Measurements from ENCODE around the gene EGR4. TPM values are rescaled to one million over a fixed set of nuclear protein-coding genes. Genes with fewer than 3 reads are reported as not detected.
"Not testable (repeated sequence)": the region's sequence is repeated elsewhere in the genome, so short reads cannot be mapped to it uniquely, and the experiment has no call there.

Gene EGR4
- total RNA-seq, 1 donor from 2014 or later, result not detected

DNA sequence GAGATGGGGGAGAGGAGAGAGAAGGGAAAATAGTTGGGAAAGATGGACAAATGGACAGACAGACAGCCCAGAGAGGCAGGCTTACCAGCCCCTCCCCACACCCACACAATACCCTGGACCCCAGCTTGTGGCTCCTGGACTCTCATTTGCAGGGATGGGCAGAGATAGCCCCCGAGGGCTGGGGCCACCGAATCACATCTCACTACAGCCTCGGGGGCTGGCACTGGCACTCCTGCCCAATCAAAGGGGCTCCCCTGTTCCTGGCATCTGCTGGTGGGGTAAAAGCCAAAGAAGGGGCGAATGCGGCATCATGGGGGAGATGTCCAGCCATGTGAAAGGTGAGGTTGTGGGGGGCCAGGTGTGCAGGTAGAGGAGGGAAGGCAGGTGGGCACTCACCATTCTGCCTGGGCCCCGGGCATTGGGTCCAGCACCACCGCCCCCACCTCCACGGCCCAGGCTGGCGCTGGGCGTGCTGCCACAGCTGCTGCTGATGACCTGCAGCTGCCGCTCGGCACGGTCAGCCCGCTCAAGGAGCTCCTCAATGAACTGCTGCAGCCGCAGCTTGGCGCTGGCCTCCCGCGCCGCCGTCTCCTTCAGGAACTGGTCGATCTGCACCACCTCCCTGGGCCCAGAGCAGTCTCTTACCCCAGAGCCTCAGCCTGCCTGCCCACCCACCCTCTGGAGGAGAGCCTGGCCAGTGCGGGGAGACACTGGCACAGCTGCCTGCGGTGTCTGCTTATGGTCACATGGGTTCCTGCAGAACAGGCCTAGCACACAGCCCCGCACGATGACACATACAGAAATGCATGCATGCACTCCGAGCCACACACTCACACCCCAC is 27.1 kb downstream of the EGR4 start:
- ATAC-seq (no peak), DNase-seq (no peak)
- intact Hi-C loops (cut with micrococcal nuclease), result no loop called here

DNA sequence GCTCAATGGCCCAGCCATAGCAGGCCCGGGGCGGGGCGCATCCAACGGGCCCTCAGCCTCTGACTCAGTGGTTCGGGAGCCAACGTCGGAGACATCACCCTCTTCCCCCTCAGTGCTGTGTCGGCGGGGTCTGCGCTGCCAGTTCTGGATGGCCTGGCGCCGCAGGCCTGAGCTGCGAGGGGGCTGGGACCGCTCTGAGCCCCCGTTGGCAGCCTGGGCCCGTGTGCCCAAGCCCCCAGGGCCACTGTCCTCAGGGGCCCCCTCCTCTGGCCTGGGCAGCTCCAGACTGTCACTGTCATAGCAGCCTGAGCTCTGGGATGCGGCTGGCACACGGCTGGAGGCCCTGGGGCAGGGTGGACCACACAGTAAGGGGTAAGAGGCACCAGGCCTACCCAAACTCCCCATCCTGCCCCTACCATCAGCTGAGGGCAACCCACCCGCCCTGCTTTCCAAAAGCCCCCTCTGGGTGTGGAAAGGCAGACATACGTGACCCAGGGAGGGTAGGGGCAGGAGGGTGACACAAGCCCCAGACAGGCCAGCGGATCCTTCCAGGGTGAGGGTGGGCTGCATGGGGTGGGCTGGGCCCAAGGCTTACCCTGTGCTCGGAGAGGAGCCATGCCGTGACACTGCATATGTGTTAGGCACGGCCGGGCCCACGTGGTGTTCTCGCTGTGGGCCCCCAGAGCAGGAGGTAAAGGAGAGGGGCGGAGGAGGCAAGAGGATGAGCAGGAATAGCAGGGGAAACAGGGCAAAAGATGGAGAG is 27.9 kb downstream of the EGR4 start:
- DNase-seq (no peak), ATAC-seq (no peak)
- intact Hi-C loops (cut with micrococcal nuclease), result no loop called here

DNA sequence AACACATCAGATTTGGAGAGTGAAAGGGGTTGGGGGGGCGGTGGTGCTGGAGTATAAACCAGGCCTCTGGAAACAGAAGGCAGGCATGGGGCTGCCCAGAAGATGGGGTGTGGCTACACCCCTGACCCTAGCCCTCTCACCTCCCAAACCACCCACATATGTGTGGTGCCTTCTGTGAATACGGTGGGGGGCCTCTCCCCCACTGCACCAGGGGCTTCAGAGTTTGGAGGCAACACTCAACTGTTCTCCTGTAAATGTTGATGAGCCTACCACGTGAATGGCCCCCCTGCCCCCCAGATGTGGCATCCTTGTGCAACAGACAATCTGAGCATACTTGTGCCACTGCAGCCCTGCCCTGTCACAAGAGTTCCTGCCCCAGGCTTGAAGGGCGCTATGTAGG is 28.6 kb downstream of the EGR4 start:
- ATAC-seq (no peak), DNase-seq (no peak)
- intact Hi-C loops (cut with micrococcal nuclease), result no loop called here

DNA sequence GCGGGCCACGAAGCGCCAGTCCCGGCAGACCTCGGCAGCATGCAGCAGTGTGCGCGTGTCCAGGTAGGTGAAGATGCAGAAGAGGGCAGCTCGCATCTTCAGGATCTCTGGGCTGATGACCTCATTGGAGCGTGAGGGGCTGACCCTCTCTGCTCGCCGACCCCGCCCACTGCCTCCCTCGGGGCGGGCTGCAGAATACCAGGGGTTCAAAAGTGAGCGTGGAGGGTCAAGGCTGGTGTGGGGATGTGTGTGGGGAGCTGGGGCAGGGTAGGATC is 29.1 kb downstream of the EGR4 start:
- DNase-seq (no peak), ATAC-seq (no peak)
- intact Hi-C loops (cut with micrococcal nuclease), result no loop called here

DNA sequence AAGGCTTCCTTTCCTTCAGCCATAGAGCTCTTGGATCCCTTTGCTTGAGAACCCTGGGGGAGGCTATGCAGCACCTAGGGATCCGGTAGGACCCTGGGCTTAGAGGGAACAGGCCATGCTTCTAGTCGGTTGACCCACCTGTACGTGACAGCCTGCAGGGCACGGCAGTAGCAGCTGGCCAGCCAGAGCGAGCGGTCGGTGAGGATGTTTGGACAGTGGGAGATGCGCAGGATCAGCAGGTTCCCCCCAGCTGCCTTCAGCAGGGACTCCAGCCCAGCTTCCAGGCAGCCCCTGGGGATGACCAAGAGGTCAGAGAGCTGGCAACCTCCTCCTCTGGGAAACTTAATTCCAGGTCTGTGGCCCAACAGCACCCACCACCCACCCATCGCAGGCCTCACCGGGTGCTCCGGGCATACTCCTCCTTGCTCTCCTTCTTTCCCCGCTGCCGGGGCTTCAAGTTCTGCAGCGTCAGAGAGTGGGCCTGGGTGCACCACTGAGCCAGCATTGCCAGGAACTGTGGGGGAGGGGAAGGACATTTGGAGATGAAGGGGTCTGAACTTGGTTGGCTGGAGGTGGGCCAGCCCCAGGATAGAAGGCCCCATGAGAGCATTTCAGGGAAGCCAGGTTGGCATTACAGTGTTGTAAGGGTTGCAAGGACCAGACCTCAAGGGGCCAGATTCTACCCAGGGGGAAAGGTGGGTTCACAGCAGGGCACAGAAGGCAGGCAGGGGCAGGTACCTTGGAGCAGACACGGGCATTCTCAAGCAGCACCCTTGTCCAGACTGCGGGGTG is 29.6 kb downstream of the EGR4 start:
- intact Hi-C loops (cut with micrococcal nuclease), result no loop called here
- DNase-seq, result no peak
- no peak for ATAC-seq

DNA sequence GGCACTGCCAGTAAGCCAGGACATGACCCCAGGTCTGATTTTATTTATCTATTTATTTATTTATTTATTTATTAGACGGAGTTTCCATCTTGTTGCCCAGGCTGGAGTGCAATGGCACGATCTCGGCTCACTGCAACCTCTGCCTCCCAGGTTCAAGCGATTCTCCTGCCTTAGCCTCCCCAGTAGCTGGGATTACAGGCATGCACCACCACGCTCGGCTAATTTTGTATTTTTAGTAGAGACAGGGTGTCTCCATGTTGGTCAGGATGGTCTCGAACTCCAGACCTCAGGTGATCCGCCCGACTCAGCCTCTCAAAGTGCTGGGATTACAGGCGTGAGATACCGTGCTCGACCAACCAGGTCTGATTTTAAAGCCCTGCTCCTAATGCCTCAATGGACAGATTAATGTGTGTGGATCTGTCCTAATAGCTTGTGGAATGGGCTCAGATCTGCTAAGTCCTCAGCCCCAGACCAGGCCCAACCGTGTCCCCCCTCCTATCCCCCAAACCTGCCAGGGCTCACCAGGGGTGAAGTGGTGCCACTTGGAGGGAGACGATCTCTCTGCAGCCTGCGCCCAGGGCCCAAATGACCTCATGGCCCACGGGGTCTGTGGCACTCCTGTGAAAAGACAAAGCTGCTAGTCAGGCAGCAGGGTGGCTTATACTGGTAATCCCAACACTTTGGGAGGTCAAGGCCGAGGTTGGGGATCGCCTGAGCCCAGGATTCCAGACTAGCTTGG is 30.5 kb downstream of the EGR4 start:
- ATAC-seq; intact Hi-C loops (cut with micrococcal nuclease); DNase-seq: not testable (repeated sequence)

DNA sequence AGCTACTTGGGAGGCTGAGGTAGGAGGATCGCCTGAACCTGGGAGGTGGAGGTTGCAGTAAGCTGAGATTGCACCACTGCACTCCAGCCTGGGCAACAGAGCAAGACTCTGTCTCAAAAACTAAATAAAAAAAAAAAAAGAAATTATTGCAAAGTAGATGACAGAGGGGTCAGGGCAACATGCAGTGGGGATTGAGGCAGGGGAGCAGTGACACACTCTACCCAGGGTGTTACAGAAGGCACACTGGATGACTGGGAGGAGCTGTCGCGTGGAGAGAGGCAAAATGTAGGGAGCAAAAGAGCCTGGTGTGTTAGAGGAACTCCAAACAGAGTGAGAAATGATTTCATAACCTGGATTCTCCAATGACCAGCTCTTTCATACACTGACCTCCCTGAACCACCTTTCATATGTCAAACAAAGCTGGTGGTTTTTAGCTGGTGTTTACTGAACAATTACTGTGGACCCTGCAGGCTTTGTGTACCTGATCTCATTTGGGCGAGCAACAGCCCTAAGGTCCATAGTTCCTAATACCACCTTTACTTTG is 31.2 kb downstream of the EGR4 start:
- DNase-seq (no peak), ATAC-seq (no peak)
- intact Hi-C loops (cut with micrococcal nuclease), result no loop called here

DNA sequence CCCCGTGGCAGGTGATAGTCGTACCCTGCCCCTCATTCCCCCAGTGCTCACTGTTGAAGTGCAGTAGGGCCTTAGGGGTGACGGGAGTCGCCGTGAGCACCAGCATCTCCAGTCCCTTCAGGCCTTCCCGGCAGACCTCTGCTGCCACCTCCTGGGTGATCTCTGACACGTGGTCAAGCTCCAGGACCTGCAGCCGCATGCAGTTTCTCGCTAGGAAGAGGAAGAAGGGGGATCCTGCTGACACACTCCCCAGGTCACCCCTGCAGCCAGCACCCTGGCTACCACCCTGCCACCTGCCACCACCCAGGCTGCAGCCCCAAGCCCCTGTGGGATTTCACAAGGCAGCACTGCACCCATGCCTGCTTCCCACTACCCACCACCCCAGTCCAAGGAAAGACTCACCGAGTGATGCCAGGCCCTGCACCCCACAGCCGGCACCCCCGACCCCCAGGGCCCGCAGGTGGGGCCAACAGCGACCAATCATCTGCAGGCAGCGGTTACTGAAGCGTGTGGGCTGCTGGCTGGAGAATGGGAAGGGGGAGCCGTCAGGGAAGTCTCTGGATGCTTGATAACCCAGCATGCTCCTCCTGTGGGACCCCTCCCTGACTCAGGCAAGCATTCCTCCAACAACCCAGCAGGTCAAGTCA is 32.9 kb downstream of the EGR4 start:
- ATAC-seq (peak; percentile 72), DNase-seq (peak; percentile 59)
- intact Hi-C loops (cut with micrococcal nuclease), result no loop called here

DNA sequence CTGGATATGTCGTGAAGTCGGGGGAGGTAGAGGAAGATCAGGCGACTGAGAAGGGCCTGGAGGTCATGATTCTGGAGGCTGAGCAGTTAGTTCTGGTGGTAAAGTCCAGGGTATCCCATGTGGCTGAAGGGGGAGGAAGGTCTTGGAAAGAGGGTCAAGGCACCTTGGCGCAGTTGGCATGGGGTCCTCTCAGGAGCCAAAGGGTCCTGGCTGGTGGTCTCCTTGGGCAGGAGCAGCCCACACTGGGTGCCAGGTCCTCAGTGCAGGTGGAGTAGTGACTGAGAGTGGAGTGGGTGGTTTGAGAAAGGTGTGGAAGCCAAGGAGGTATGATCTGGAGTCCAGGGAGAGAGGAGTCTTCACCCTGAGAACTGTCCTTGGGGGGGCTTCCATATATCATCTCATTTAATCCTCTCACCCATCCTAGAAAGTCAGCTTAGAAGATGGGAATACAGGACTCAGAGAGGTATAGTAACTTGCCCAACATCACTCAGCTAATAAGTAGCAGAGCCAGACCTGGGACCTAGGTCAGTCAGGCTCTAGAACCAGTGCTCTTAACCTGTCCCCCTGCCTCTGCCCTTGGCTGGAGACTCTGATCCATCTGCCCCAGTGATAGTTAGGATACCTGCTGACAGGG is 33.5 kb downstream of the EGR4 start:
- intact Hi-C loops (cut with micrococcal nuclease), result no loop called here
- DNase-seq (no peak), ATAC-seq (no peak)

DNA sequence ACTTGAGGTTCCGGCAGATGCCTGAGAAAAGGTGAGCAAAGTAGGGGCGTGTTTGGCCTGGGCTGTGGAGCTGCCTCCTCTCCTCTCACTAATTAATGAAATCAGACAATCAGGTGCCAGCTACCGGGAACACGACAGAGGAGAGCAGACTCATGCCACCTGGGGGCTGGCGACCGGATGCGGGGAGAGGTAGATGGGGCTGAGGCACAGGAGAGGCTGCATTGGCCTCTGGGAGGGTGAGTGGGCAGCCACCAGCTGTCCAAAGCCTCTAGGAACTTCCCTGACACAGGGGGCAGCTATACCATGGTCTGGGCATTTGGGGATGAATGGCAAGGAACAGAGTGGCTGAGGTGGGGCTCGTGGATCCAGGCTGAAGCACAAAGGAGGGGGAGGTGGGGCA is 34.1 kb downstream of the EGR4 start:
- DNase-seq (no peak), ATAC-seq (no peak)
- intact Hi-C loops (cut with micrococcal nuclease), result no loop called here

DNA sequence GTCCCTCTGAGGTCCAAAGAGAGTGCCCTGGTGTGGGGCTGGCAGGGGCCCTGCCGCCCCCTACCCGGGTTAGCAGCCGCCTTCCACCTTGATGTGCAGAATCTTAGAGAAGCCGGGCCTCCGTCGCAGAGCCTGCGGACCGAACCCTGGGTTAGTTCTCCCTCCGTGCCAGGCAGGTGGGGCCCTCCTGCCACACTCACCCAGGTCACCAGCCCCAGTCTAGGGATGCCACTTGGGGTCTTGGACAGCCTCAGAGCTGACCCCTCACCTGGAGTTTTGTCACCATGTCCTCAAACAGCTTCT is 34.5 kb downstream of the EGR4 start:
- DNase-seq, result no peak
- intact Hi-C loops (cut with micrococcal nuclease), result no loop called here
- ATAC-seq, result no peak

DNA sequence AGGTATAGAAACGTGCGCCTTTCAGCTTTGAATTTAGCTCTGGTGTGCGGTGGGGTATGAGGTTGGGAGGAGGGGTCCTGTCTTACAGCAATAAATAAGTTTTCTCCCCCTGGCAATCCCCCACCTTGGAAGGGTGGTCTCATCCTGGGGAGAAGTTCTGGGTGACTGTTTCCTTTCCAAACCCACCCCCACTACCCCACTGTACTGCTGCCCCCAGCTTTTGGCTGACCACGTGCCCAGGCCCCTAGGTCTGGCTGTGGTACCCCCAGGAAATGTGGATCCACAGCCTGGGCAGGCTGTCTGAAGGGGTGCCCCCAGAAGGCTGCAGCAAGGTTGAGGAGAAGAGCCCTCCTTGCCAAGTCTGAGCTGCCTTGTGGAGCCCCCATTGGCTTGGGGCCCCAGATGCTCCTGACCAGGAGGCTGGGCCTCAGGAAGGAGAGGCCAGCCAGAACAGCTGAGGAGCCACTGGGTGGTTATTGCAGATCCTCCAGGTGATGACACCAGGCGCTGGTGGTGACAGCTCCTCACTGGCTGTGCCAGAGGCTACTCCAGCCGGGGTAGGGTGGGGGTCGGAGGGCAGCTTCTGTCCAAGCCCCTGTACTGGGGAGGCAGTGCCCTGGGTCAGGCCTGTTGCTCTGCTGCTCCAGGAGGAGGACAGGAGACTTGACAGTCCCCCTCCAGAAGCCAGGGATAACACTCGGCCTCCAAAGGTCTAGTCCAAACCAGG is 35.0 kb downstream of the EGR4 start:
- intact Hi-C loops (cut with micrococcal nuclease), result no loop called here
- DNase-seq (no peak), ATAC-seq (no peak)

DNA sequence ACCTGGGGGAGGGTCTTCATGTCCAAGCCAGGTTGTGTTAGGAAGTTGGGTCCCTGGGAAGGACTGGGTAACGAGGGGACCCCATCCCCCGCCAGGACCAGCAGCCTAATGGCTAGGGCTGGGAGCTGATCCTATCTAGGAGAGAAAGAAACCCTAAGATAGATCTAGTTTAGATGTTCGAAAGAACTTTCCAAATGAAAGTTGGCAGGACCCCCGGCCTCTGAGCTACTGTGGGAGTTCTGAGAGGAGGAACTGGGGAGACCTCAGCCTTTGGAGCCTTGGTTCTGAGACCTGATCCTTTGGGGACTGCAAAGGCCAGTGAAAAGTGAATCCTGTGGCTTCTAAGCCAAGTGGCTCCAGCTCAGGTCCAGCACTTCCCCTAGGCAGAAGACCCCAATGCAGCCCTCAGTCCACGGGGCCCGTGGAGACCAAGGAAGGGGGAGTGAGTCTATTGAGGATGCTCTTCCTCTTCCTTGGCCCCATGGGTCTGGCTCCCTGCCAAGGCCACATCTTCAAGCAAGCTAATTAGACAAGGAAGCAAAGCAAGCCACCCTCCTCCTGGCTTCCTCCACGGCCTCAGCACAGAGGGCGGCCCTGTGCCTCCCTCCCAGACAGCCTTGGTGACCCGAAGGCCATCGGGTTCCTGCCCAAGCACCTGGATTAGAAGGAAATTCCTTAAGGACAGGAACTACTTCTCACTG is 35.8 kb downstream of the EGR4 start:
- intact Hi-C loops (cut with micrococcal nuclease), result no loop called here
- ATAC-seq, result no peak
- DNase-seq, result peak; percentile 55

DNA sequence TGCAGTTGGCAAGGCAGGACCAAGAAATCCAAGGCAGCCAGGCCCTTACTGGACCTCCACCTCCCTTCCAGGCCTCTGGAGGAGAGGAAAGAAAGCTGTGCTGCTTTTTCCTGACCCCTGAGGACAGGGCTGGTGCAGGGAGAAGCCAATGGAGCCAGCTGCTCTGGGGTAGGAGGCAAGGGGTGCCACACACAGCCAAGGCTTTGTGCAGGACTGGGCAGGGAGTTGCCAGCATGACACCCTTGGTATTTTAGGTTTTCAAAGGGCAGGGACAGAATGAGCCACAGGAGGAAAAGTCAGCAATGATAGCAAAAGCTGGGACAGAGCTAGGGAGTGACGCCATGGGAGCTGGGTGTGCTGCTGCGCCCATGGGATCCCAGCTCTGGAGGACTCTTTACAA is 36.3 kb downstream of the EGR4 start:
- intact Hi-C loops (cut with micrococcal nuclease), result no loop called here
- ATAC-seq (no peak), DNase-seq (no peak)

DNA sequence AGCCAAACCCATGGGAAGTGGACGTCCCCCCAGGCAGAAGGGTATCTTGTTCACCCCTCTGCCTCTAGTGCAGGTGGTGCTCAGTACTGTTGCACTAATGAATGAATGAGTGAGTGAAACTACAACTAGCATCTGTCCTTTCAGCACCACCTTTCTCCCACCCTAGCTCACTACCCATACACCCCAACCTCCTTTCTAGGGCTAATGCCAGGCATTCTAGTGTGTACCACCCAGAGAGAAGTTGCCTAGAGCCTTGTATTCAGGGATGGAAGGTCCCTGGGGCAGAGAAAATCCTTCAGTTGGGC is 36.8 kb downstream of the EGR4 start:
- intact Hi-C loops (cut with micrococcal nuclease), result no loop called here
- no peak for ATAC-seq

DNA sequence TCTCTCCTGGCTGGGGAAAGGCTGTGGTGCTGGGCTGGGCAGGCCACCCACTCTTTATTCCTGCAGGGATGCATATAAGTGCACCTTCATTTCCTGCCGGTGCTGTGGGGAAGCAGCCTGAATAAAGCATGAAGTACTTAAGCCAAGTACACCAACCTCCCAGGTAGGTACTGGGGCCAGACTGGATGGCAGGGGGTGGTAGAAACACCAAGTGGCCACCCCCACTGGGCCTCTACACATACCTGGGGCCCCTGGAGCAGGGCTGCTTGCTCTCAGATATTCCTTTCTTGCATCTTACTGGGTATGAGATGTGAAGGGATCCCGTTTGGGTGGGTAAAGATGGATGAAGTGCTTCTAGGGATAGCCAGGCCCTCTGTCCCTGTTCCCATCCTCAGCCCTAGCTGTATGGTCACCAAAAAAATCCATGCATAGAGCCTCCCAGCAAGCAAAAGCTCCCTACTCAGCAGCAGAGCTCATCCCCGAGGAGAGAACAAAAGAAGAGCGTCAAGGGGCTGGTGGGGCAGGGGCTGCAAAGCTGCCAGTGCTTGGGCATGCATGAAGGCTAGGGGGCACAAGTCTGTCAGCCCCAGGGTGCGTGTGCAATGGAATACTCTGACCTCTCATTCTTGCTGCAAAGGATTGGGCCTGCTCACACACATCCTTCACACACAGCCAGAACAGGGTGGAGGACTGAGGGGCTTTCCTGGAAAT is 37.3 kb downstream of the EGR4 start:
- ATAC-seq (no peak), DNase-seq (no peak)
- intact Hi-C loops (cut with micrococcal nuclease), result no loop called here

More for the DNA sequence above, 36.8 kb downstream of the EGR4 start:
- no peak for DNase-seq

Measured in left ventricle myocardium superior (tissue), 1 donor.